ENCODE measurements around the gene ACE2. TPM values are rescaled to one million over a fixed set of nuclear protein-coding genes. Genes with fewer than 3 reads are reported as not detected.
A peak's percentile ranks its signal among the peaks of the same experiment; 100 is the strongest.

Gene ACE2
- total and polyA plus RNA-seq, 2 donors from 2014 or later = 5.5 to 32.4 TPM

- intact Hi-C loops (cut with DNase I) = no loop called here
- no peaks in the 10 kb centered on the region for H3K4me1 ChIP-seq (ENCODE audit: control insufficient read depth in 2 of 3, insufficient read depth in 2 of 3, low read depth in 1 of 3, low read length in 3 of 3)
- no peaks in the 10 kb centered on the region for H3K36me3 ChIP-seq (ENCODE audit: control insufficient read depth in 2 of 3, insufficient read depth in 3 of 3, low read length in 3 of 3)
- peaks cover 19% of the 10 kb centered on the region for H3K27me3 ChIP-seq (ENCODE audit: control insufficient read depth, insufficient read depth, low read length)
- DNase-seq (no peak), FAIRE-seq (no peak)
- no peak for TF ChIP-seq CTCF (IDR thresholded peaks at IDR 0.05; ENCODE audit: borderline replicate concordance, extremely low read depth, insufficient read depth)
- H3K27ac ChIP-seq (ENCODE audit: low read depth in 2 of 2, low read length in 2 of 2) = no peak overlapping the region
- H3K9me3 ChIP-seq (ENCODE audit: control insufficient read depth in 2 of 3, insufficient read depth in 1 of 3, low read length in 3 of 3) = no peaks in the 10 kb centered on the region
- no peak overlapping the region for H3K4me3 ChIP-seq (ENCODE audit: low read length in 3 of 3)
- H3K9ac ChIP-seq (ENCODE audit: low read length in 3 of 3) = no peak overlapping the region
Measured at GRCh38 chrX:15594371-15594770, 6.4 kb downstream of the ACE2 start.

GRCh38 chrX:15579778-15580747 lies 20.7 kb downstream of the ACE2 start:
- DNase-seq = no peak
- Histone ChIP-seq H3K9me3 (ENCODE audit: control insufficient read depth in 2 of 3, insufficient read depth in 1 of 3, low read length in 3 of 3) (no peaks in the 10 kb centered on the region), H3K27ac (ENCODE audit: low read depth in 2 of 2, low read length in 2 of 2) (no peak overlapping the region), H3K9ac (ENCODE audit: low read length in 3 of 3) (no peak overlapping the region), H3K4me3 (ENCODE audit: low read length in 3 of 3) (no peak overlapping the region), H3K36me3 (ENCODE audit: control insufficient read depth in 2 of 3, insufficient read depth in 3 of 3, low read length in 3 of 3) (no peaks in the 10 kb centered on the region), H3K27me3 (ENCODE audit: control insufficient read depth, insufficient read depth, low read length) (peaks cover 4% of the 10 kb centered on the region), H3K4me1 (ENCODE audit: control insufficient read depth in 2 of 3, insufficient read depth in 2 of 3, low read depth in 1 of 3, low read length in 3 of 3) (no peaks in the 10 kb centered on the region)
- TF ChIP-seq CTCF (IDR thresholded peaks at IDR 0.05; ENCODE audit: borderline replicate concordance, extremely low read depth, insufficient read depth) = no peak
- intact Hi-C loops (cut with DNase I) = no loop called here
- no peak for FAIRE-seq

GRCh38 chrX:15576019-15576418 lies 24.7 kb downstream of the ACE2 start:
- Histone ChIP-seq H3K4me1 (ENCODE audit: control insufficient read depth in 2 of 3, insufficient read depth in 2 of 3, low read depth in 1 of 3, low read length in 3 of 3) (no peaks in the 10 kb centered on the region), H3K36me3 (ENCODE audit: control insufficient read depth in 2 of 3, insufficient read depth in 3 of 3, low read length in 3 of 3) (no peaks in the 10 kb centered on the region), H3K9me3 (ENCODE audit: control insufficient read depth in 2 of 3, insufficient read depth in 1 of 3, low read length in 3 of 3) (no peaks in the 10 kb centered on the region), H3K27ac (ENCODE audit: low read depth in 2 of 2, low read length in 2 of 2) (no peak overlapping the region), H3K27me3 (ENCODE audit: control insufficient read depth, insufficient read depth, low read length) (peaks cover 6% of the 10 kb centered on the region), H3K4me3 (ENCODE audit: low read length in 3 of 3) (no peak overlapping the region), H3K9ac (ENCODE audit: low read length in 3 of 3) (no peak overlapping the region)
- TF ChIP-seq CTCF (IDR thresholded peaks at IDR 0.05; ENCODE audit: borderline replicate concordance, extremely low read depth, insufficient read depth) = no peak
- peak in 1 of 5 donors; percentile 22 for DNase-seq
- FAIRE-seq = no peak
- intact Hi-C loops (cut with DNase I) = no loop called here
